Calu3 (cell line): Measurements from ENCODE around the gene MDM1. TPM values are rescaled to one million over a fixed set of nuclear protein-coding genes. Genes with fewer than 3 reads are reported as not detected.

ENCODE experiments used
- BruUV-seq: library from RNA; stranded (reverse); fragments of 400-500 nt; replicated peaks from 2 replicates; lab custom pipeline; 2021; lab: Mats Ljungman, UMichigan
- CTCF ChIA-PET: fragments of 300-600 bp; sonication (Branson Sonifier 250); formaldehyde crosslinking; loops from one replicate; lab custom pipeline; 2022; ENCODE audit warnings: antibody characterized with exemption; lab: Charles Lee
- DNase-seq: peaks from one replicate; pipeline ENCODE4 v3.0.0; 2022
- H3K27ac Mint-ChIP-seq: one replicate; pipeline ENCODE4 v1.8.0; 2022; ENCODE audit warnings: mixed read lengths; ENCODE audit not compliant: unreplicated experiment
- H3K27me3 Mint-ChIP-seq: one replicate; pipeline ENCODE4 v1.8.0; 2022; ENCODE audit warnings: mixed read lengths; ENCODE audit not compliant: unreplicated experiment
- H3K36me3 Mint-ChIP-seq: one replicate; pipeline ENCODE4 v1.8.0; 2022; ENCODE audit warnings: mild to moderate bottlenecking, moderate library complexity, mixed read lengths; ENCODE audit not compliant: insufficient read depth, unreplicated experiment
- H3K4me1 Mint-ChIP-seq: one replicate; pipeline ENCODE4 v1.8.0; 2022; ENCODE audit warnings: mild to moderate bottlenecking, low read depth, mixed read lengths; ENCODE audit not compliant: unreplicated experiment
- H3K4me3 Mint-ChIP-seq: one replicate; pipeline ENCODE4 v1.8.0; 2022; ENCODE audit warnings: mild to moderate bottlenecking, low read depth, moderate library complexity, mixed read lengths; ENCODE audit not compliant: unreplicated experiment
- H3K9me3 Mint-ChIP-seq: one replicate; pipeline ENCODE4 v1.8.0; 2022; ENCODE audit warnings: low read depth, mixed read lengths; ENCODE audit not compliant: unreplicated experiment
- CTCF ChIP-seq: fragments of 200-600 bp; IDR thresholded peaks from one replicate; pipeline ENCODE4 v1.8.0; 2022; ENCODE audit warnings: antibody characterized with exemption; ENCODE audit not compliant: unreplicated experiment
- intact Hi-C: fragments of 100-400 bp; cut with micrococcal nuclease; formaldehyde crosslinking; loops from one replicate; pipeline ENCODE4 v1.10.0; 2022; ENCODE audit not compliant: unreplicated experiment
- total RNA-seq: library from RNA; stranded (reverse); gene quantifications from 2 replicates; pipeline ENCODE4 v1.2.3, GENCODE V29; 2022

MDM1 gene
- total RNA-seq, 1 experiment from 2014 or later = 22.7 TPM

- intact Hi-C loops = no loop called here
- no peaks in the 10 kb centered on the region for H3K4me1 Mint-ChIP-seq
- H3K4me3 Mint-ChIP-seq = no peak overlapping the region
- no peak for DNase-seq
- CTCF ChIA-PET = no interaction called here
- no TSS peak for BruUV-seq
- no peak overlapping the region for H3K27ac Mint-ChIP-seq
- TF ChIP-seq CTCF = no peak
- no peaks in the 10 kb centered on the region for H3K36me3 Mint-ChIP-seq
- no peaks in the 10 kb centered on the region for H3K27me3 Mint-ChIP-seq
- no peaks in the 10 kb centered on the region for H3K9me3 Mint-ChIP-seq
These were observed 40.6 kb downstream of the MDM1 start for GRCh38 chr12:68291396-68292036.

GRCh38 chr12:68290126-68290525, 42.0 kb downstream of the MDM1 start:
- no peaks in the 10 kb centered on the region for H3K9me3 Mint-ChIP-seq
- no peak overlapping the region for H3K4me3 Mint-ChIP-seq
- no peaks in the 10 kb centered on the region for H3K4me1 Mint-ChIP-seq
- no peaks in the 10 kb centered on the region for H3K27me3 Mint-ChIP-seq
- no peaks in the 10 kb centered on the region for H3K36me3 Mint-ChIP-seq
- TF ChIP-seq CTCF = no peak
- CTCF ChIA-PET = no interaction called here
- intact Hi-C loops = no loop called here
- no peak for DNase-seq
- no peak overlapping the region for H3K27ac Mint-ChIP-seq
- no TSS peak for BruUV-seq

- no peaks in the 10 kb centered on the region for H3K9me3 Mint-ChIP-seq
- BruUV-seq = no TSS peak
- H3K36me3 Mint-ChIP-seq = no peaks in the 10 kb centered on the region
- H3K27me3 Mint-ChIP-seq = no peaks in the 10 kb centered on the region
- intact Hi-C loops = no loop called here
- no peak overlapping the region for H3K27ac Mint-ChIP-seq
- no peak for DNase-seq
- no peak for TF ChIP-seq CTCF
- H3K4me1 Mint-ChIP-seq = no peaks in the 10 kb centered on the region
- CTCF ChIA-PET = no interaction called here
- H3K4me3 Mint-ChIP-seq = no peak overlapping the region
These were observed 45.1 kb downstream of the MDM1 start for GRCh38 chr12:68287106-68287505.

GRCh38 chr12:68286396-68286795, 45.8 kb downstream of the MDM1 start:
- H3K27me3 Mint-ChIP-seq = no peaks in the 10 kb centered on the region

More at GRCh38 chr12:68286396-68286795, 45.8 kb downstream of the MDM1 start:
- Mint-ChIP-seq H3K9me3 (no peaks in the 10 kb centered on the region), H3K4me3 (no peak overlapping the region), H3K36me3 (no peaks in the 10 kb centered on the region), H3K27ac (no peak overlapping the region), H3K4me1 (no peaks in the 10 kb centered on the region)
- CTCF ChIA-PET = no interaction called here
- no TSS peak for BruUV-seq
- no peak for TF ChIP-seq CTCF
- no peak for DNase-seq
- intact Hi-C loops = no loop called here
